Muscle layer of colon (tissue), 2 donors: ENCODE measurements around the gene TNMD.

Experiments used
- H3K27ac ChIP-seq: one replicate; pipeline ENCODE4 v1.7.0; 2013; ENCODE audit warnings: low read depth, mild to moderate bottlenecking, low read length, moderate library complexity
- H3K27me3 ChIP-seq, 2 donors: one replicate each; pipeline ENCODE4 v1.7.0; 2013; ENCODE audit warnings: low read length in 2 of 2, mild to moderate bottlenecking in 2 of 2; ENCODE audit not compliant: insufficient read depth in 2 of 2, control insufficient read depth in 1 of 2
- H3K36me3 ChIP-seq: one replicate; pipeline ENCODE4 v1.7.0; 2013; ENCODE audit warnings: mild to moderate bottlenecking, low read length; ENCODE audit not compliant: insufficient read depth
- H3K4me1 ChIP-seq: one replicate; pipeline ENCODE4 v1.7.0; 2013; ENCODE audit warnings: mild to moderate bottlenecking, low read length; ENCODE audit not compliant: insufficient read depth
- H3K4me3 ChIP-seq, 2 donors: one replicate each; pipeline ENCODE4 v1.7.0; 2013; ENCODE audit warnings: low read length in 2 of 2, low read depth in 1 of 2, mild to moderate bottlenecking in 1 of 2, moderate library complexity in 1 of 2
- H3K9ac ChIP-seq: one replicate; pipeline ENCODE4 v1.7.0; 2013; ENCODE audit warnings: low read length
- H3K9me3 ChIP-seq: one replicate; pipeline ENCODE4 v1.7.0; 2013; ENCODE audit warnings: mild to moderate bottlenecking, low read length
- donor health status: abdominal sarcoma.
- donor health status: Adenocarcinoma of cecum.

Gene TNMD

GRCh38 chrX:100609591-100609990, 24.9 kb downstream of the TNMD start:
- H3K9me3 ChIP-seq = no peaks in the 10 kb centered on the region
- H3K4me3 ChIP-seq = no peak overlapping the region
- H3K4me1 ChIP-seq = no peaks in the 10 kb centered on the region
- no peak overlapping the region for H3K9ac ChIP-seq
- no peaks in the 10 kb centered on the region for H3K36me3 ChIP-seq
- no peak overlapping the region for H3K27ac ChIP-seq
- no peaks in the 10 kb centered on the region for H3K27me3 ChIP-seq

DNA sequence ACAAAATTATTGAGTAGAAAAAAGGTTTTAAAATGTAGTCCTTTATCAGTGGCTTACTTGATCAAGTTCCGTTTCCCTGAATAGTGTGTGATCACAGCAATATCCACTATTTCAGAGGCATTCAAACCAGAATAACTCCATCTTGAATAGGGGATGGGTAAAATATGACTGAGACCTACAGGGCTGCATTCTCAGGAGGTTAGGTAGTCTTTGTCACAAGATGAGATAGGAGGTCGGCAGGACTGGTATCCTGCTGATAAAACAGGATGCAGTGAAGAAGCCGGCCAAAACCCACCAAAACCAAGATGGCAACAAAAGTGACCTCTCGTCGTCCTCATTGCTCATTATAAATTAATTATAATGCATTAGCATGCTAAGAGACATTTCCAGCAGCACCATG, 27.2 kb downstream of the TNMD start:
- Histone ChIP-seq H3K4me1 (no peaks in the 10 kb centered on the region), H3K27me3 (no peaks in the 10 kb centered on the region)

DNA sequence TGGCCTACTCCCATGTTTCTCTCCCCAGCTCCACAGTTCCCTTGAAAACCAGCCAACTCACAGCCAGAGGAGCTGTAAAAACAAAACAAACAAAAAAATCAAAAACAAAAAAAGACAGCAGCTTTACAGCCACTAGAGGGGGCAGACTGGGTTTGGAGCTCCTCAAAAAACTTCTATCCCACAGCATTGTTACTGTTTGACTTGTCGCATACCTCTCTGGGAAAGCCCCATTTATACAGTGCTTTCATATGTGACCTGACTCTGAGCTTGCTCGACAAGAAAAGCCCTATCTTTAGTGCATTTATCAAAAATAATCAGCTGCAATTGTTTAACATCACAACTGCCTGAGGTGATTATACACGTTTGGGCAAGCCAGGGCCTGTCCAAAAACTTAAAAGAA, 30.3 kb downstream of the TNMD start:
- H3K27me3 ChIP-seq = no peaks in the 10 kb centered on the region
- no peaks in the 10 kb centered on the region for H3K9me3 ChIP-seq
- no peak overlapping the region for H3K9ac ChIP-seq
- no peak overlapping the region for H3K4me3 ChIP-seq
- no peaks in the 10 kb centered on the region for H3K36me3 ChIP-seq
- no peak overlapping the region for H3K27ac ChIP-seq
- no peaks in the 10 kb centered on the region for H3K4me1 ChIP-seq

More for the DNA sequence above, 27.2 kb downstream of the TNMD start:
- Histone ChIP-seq H3K4me3 (no peak overlapping the region), H3K9me3 (no peaks in the 10 kb centered on the region), H3K9ac (no peak overlapping the region), H3K36me3 (no peaks in the 10 kb centered on the region), H3K27ac (no peak overlapping the region)

DNA sequence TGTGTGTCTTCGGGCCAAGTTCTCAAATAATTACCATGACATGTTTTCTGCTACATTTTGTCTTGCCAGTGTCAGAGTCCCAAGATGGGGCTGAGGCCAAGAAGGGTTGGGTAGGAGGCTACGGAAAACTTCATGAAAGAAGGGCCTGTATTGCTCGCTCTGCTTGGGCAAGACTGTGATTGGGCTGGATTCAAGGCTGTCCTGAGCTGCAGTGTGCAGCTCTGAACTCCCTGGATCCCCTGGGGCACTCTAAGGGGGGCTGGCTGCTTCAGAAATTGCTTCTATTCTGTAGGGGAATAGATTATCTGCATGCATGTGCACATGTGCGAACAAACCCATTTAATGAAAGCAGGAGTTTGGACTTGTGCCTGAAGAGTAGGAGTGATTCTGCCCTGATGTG, 38.3 kb downstream of the TNMD start:
- Histone ChIP-seq H3K4me1 (no peaks in the 10 kb centered on the region), H3K27ac (no peak overlapping the region), H3K4me3 (no peak overlapping the region), H3K9ac (no peak overlapping the region), H3K9me3 (no peaks in the 10 kb centered on the region), H3K27me3 (no peaks in the 10 kb centered on the region), H3K36me3 (no peaks in the 10 kb centered on the region)

GRCh38 chrX:100625985-100626491, 41.3 kb downstream of the TNMD start:
- H3K27ac ChIP-seq = no peak overlapping the region
- H3K4me1 ChIP-seq = no peaks in the 10 kb centered on the region
- no peaks in the 10 kb centered on the region for H3K27me3 ChIP-seq
- no peak overlapping the region for H3K9ac ChIP-seq
- no peak overlapping the region for H3K4me3 ChIP-seq
- H3K36me3 ChIP-seq = no peaks in the 10 kb centered on the region
- no peaks in the 10 kb centered on the region for H3K9me3 ChIP-seq

GRCh38 chrX:100635040-100635439, 50.3 kb downstream of the TNMD start:
- Histone ChIP-seq H3K27ac (no peak overlapping the region), H3K4me1 (no peaks in the 10 kb centered on the region), H3K9me3 (no peaks in the 10 kb centered on the region), H3K9ac (no peak overlapping the region), H3K27me3 (peaks cover 0 to 5% of the 10 kb centered on the region in 2 donors), H3K4me3 (no peak overlapping the region), H3K36me3 (no peaks in the 10 kb centered on the region)

- no peak overlapping the region for H3K27ac ChIP-seq
- peak overlapping the region in 1 of 2 donors; percentile 59 for H3K4me3 ChIP-seq
- H3K4me1 ChIP-seq = no peaks in the 10 kb centered on the region
- no peaks in the 10 kb centered on the region for H3K9me3 ChIP-seq
- peaks cover 0 to 5% of the 10 kb centered on the region in 2 donors for H3K27me3 ChIP-seq
- H3K36me3 ChIP-seq = no peaks in the 10 kb centered on the region
- no peak overlapping the region for H3K9ac ChIP-seq
These were observed 51.2 kb downstream of the TNMD start for GRCh38 chrX:100635989-100636320.

- peaks cover 0 to 7% of the 10 kb centered on the region in 2 donors for H3K27me3 ChIP-seq
- no peaks in the 10 kb centered on the region for H3K4me1 ChIP-seq
- no peaks in the 10 kb centered on the region for H3K36me3 ChIP-seq
- H3K9me3 ChIP-seq = no peaks in the 10 kb centered on the region
- H3K27ac ChIP-seq = no peak within 1 kb of the TSS
- H3K4me3 ChIP-seq = peak within 1 kb of the TSS; percentile 3 to 59
- no peak within 1 kb of the TSS for H3K9ac ChIP-seq
These were observed 51.7 kb downstream of the TNMD start, which contains the start of gene TSPAN6 for GRCh38 chrX:100636321-100636991. Gene TSPAN6, minus strand, starts transcription at chrX:100636806. Its CDS starts 112 bp downstream, at chrX:100636694.

DNA sequence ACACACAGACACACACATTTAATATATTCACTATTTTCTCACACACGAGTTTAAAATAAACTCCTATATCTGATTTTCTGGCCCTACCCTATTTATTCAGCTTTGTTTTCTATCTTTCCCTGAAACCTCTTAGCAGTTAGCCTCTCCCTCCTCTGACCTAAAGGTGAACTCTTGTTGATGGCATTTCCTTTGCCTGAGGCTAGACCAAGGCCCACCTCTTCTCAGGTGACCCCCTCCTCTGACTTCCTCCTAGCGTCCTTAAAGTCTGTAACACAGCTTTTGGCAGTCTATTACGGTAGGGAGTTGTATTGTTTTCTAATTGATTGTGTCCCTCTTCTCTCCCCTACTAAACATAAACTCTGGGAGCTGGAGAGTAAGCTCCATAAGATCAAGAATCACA, 57.6 kb downstream of the TNMD start:
- no peaks in the 10 kb centered on the region for H3K36me3 ChIP-seq
- peaks cover 0 to 13% of the 10 kb centered on the region in 2 donors for H3K27me3 ChIP-seq
- no peak overlapping the region for H3K27ac ChIP-seq
- no peak overlapping the region for H3K9ac ChIP-seq
- no peaks in the 10 kb centered on the region for H3K9me3 ChIP-seq
- no peaks in the 10 kb centered on the region for H3K4me1 ChIP-seq
- H3K4me3 ChIP-seq = no peak overlapping the region

DNA sequence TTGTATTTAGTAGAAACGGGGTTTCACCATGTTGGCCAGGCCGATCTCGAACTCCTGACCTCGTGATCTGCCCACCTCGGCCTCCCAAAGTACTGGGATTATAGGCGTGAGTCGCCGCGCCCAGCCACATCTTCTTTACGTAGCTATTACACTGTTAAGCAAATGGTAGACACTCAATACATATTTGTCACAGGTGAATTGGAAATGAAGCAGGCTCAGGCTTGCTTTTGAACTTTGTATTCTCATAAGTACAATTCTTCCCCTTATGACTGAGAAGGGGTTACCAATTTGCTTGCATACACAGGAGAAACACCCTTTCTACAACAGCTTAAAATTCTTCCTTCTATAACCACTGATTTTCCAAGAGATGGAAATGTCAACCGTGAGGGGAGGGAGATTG, 58.5 kb downstream of the TNMD start:
- H3K4me1 ChIP-seq = no peaks in the 10 kb centered on the region
- H3K9me3 ChIP-seq = no peaks in the 10 kb centered on the region
- no peak overlapping the region for H3K27ac ChIP-seq
- no peak overlapping the region for H3K4me3 ChIP-seq
- no peak overlapping the region for H3K9ac ChIP-seq
- peaks cover 0 to 13% of the 10 kb centered on the region in 2 donors for H3K27me3 ChIP-seq
- no peaks in the 10 kb centered on the region for H3K36me3 ChIP-seq

- peaks cover 0 to 13% of the 10 kb centered on the region in 2 donors for H3K27me3 ChIP-seq
- H3K4me3 ChIP-seq = no peak within 1 kb of the TSS
- no peak within 1 kb of the TSS for H3K9ac ChIP-seq
- H3K9me3 ChIP-seq = no peaks in the 10 kb centered on the region
- H3K27ac ChIP-seq = no peak within 1 kb of the TSS
- no peaks in the 10 kb centered on the region for H3K36me3 ChIP-seq
- no peaks in the 10 kb centered on the region for H3K4me1 ChIP-seq
These were observed 59.5 kb downstream of the TNMD start, which contains the start of gene SRPX2 for GRCh38 chrX:100643956-100644860. Gene SRPX2, plus strand, starts transcription at chrX:100644199. Its CDS starts 2,124 bp downstream, at chrX:100646323.
